GM12878 (cell line): ENCODE measurements around the gene ZNF544. TPM values are rescaled to one million over a fixed set of nuclear protein-coding genes. Genes with fewer than 3 reads are reported as not detected.

Experiments
- ATAC-seq: fragments of 200-7000 bp; cut with Tn5 transposase; 3 replicates; pipeline ENCODE4 v1.9.1; 2020; ENCODE audit warnings: mild to moderate bottlenecking, moderate library complexity
- BruUV-seq: library from RNA; stranded (reverse); fragments of 400-500 nt; replicated peaks from 2 replicates; lab custom pipeline; 2021; lab: Mats Ljungman, UMichigan
- CTCF ChIA-PET: fragments of 300-600 bp; sonication (Branson Sonifier 250); formaldehyde crosslinking; extraction: SDS; loops from one replicate; lab custom pipeline; 2021; ENCODE audit warnings: inconsistent platforms; lab: Yijun Ruan, JAX
- POLR2A ChIA-PET: fragments of 350-600 bp; formaldehyde crosslinking; extraction: SDS; loops from one replicate; lab custom pipeline; 2021; ENCODE audit warnings: inconsistent platforms; lab: Charles Lee
- RAD21 ChIA-PET: fragments of 300-600 bp; sonication (Branson Sonifier 250); formaldehyde crosslinking; loops from one replicate; lab custom pipeline; 2023; ENCODE audit warnings: antibody characterized with exemption; ENCODE audit not compliant: unreplicated experiment; lab: Charles Lee
- SMC1A ChIA-PET: fragments of 300-600 bp; sonication (Branson Sonifier 250); formaldehyde crosslinking; loops from one replicate; lab custom pipeline; 2023; ENCODE audit not compliant: unreplicated experiment, uncharacterized antibody; lab: Charles Lee
- DNase-seq: peaks from one replicate; pipeline ENCODE4 v3.0.0-alpha.2; 2011; ENCODE audit warnings: low read depth, low spot score
- FAIRE-seq: peaks from 3 replicates; lab custom pipeline; 2011; peaks lifted over from hg19 to GRCh38; lab: Jason Lieb, UNC
- H2AFZ ChIP-seq: 2 replicates; pipeline ENCODE4 v1.6.0; 2011; ENCODE audit warnings: low read depth, low read length, control low read depth; ENCODE audit not compliant: control insufficient read depth
- H3K27ac ChIP-seq: 2 replicates; pipeline ENCODE4 v1.5.1; 2011; ENCODE audit warnings: control low read depth; ENCODE audit not compliant: control insufficient read depth, insufficient read depth
- H3K27me3 ChIP-seq, 2 experiments: replicated peaks in 1 of 2; 2 replicates each; pipeline versions ENCODE4 v1.6.0 to v1.6.1; 2011; ENCODE audit warnings: low read length in 1 of 2; ENCODE audit not compliant: control insufficient read depth in 2 of 2, insufficient read depth in 2 of 2
- H3K36me3 ChIP-seq, 2 experiments: 2 replicates each; pipeline ENCODE4 v1.5.1; 2011; ENCODE audit warnings: low read length in 1 of 2; ENCODE audit not compliant: control insufficient read depth in 2 of 2, insufficient read depth in 2 of 2
- H3K4me1 ChIP-seq: 2 replicates; pipeline ENCODE4 v1.6.1; 2011; ENCODE audit warnings: mild to moderate bottlenecking, low read length, moderate library complexity, mixed read lengths; ENCODE audit not compliant: control insufficient read depth, insufficient read depth
- H3K4me2 ChIP-seq: 2 replicates; pipeline ENCODE4 v1.6.0; 2011; ENCODE audit warnings: control low read depth; ENCODE audit not compliant: control insufficient read depth, insufficient read depth
- H3K4me3 ChIP-seq: fragments of 200-600 bp; sonication (generic); 2 replicates; pipeline ENCODE4 v1.5.1; 2016
- H3K79me2 ChIP-seq: 2 replicates; pipeline ENCODE4 v1.6.0; 2011; ENCODE audit warnings: low read length; ENCODE audit not compliant: control insufficient read depth, insufficient read depth
- H3K9ac ChIP-seq: 2 replicates; pipeline ENCODE4 v1.8.0; 2011; ENCODE audit warnings: low read length, control low read depth, mixed read lengths; ENCODE audit not compliant: control insufficient read depth, insufficient read depth
- H3K9me3 ChIP-seq: replicated peaks from 3 replicates; pipeline ENCODE4 v1.5.1; 2011; ENCODE audit warnings: mild to moderate bottlenecking, low read length; ENCODE audit not compliant: control insufficient read depth, insufficient read depth
- H4K20me1 ChIP-seq: 2 replicates; pipeline ENCODE4 v1.6.0; 2011; ENCODE audit not compliant: control insufficient read depth, insufficient read depth
- BCL3 ChIP-seq: IDR thresholded peaks from 2 replicates; pipeline ENCODE4 v1.6.1; 2011; ENCODE audit warnings: borderline replicate concordance, low read depth, mild to moderate bottlenecking, moderate library complexity, low read length; ENCODE audit not compliant: insufficient read depth, poor library complexity, severe bottlenecking
- BCLAF1 ChIP-seq: fragments of 450-650 bp; IDR thresholded peaks from 2 replicates; pipeline ENCODE4 v1.6.1; 2017; ENCODE audit warnings: antibody characterized with exemption, mild to moderate bottlenecking, moderate library complexity
- BMI1 ChIP-seq: fragments of 450-650 bp; IDR thresholded peaks from 2 replicates; pipeline ENCODE4 v1.6.1; 2016; ENCODE audit warnings: mild to moderate bottlenecking, moderate library complexity, borderline replicate concordance
- CREB1 ChIP-seq: IDR thresholded peaks from 2 replicates; pipeline ENCODE4 v1.6.1; 2012; ENCODE audit warnings: low read depth, mild to moderate bottlenecking, inconsistent platforms
- IRF3 ChIP-seq: fragments of 450-650 bp; IDR thresholded peaks from 2 replicates; pipeline ENCODE4 v1.6.1; 2014; ENCODE audit warnings: mild to moderate bottlenecking
- IRF4 ChIP-seq: IDR thresholded peaks from 2 replicates; pipeline ENCODE4 v1.6.1; 2011; ENCODE audit warnings: low read depth, low read length
- JUNB ChIP-seq: IDR thresholded peaks from 2 replicates; pipeline ENCODE4 v1.6.1; 2016; ENCODE audit warnings: antibody characterized with exemption, mild to moderate bottlenecking
- NFYB ChIP-seq: IDR thresholded peaks from 2 replicates; pipeline ENCODE4 v1.6.1; 2011; ENCODE audit warnings: low read depth, mild to moderate bottlenecking, low read length, improper control_type of control experiment, moderate library complexity; ENCODE audit not compliant: insufficient read depth
- RELB ChIP-seq: fragments of 450-650 bp; IDR thresholded peaks from 2 replicates; pipeline ENCODE4 v1.6.1; 2017; ENCODE audit warnings: low read depth, mild to moderate bottlenecking, moderate library complexity
- SP1 ChIP-seq: IDR thresholded peaks from one replicate; pipeline ENCODE4 v1.6.1; 2011; ENCODE audit warnings: low read depth, low read length
- SUPT20H ChIP-seq: IDR thresholded peaks from 2 replicates; pipeline ENCODE4 v1.6.1; 2011; ENCODE audit warnings: low read depth, mild to moderate bottlenecking, low read length, moderate library complexity, borderline replicate concordance; ENCODE audit not compliant: control insufficient read depth
- USF1 ChIP-seq: IDR thresholded peaks from 2 replicates; pipeline ENCODE4 v1.6.1; 2011; ENCODE audit warnings: borderline replicate concordance, low read depth, mild to moderate bottlenecking, moderate library complexity, mixed read lengths, low read length; ENCODE audit not compliant: insufficient read depth; ENCODE audit errors: extremely low read length
- ZNF207 ChIP-seq: fragments of 450-650 bp; IDR thresholded peaks from 2 replicates; pipeline ENCODE4 v1.6.1; 2014; ENCODE audit warnings: antibody characterized with exemption, mild to moderate bottlenecking, borderline replicate concordance
- ZNF274 ChIP-seq: IDR thresholded peaks from one replicate; pipeline ENCODE4 v1.8.0; 2011; ENCODE audit not compliant: insufficient read length, insufficient read depth
- WGBS: methylation state at CpG from one replicate; pipeline ENCODE4 v1.1.6; 2016; ENCODE audit warnings: low lambda C conversion rate; ENCODE audit not compliant: insufficient replicate concordance, insufficient coverage; ENCODE audit errors: missing lambda C conversion rate; 5-methylcytosine and 5-hydroxymethylcytosine counted together
- in situ Hi-C: fragments of 300-500 bp; cut with MboI; formaldehyde crosslinking; loops from 9 replicates; pipeline ENCODE4 v1.14.3; 2018; ENCODE audit warnings: mixed read lengths
- intact Hi-C: fragments of 100-400 bp; cut with micrococcal nuclease; formaldehyde crosslinking; loops from one replicate; pipeline ENCODE4 v1.14.2; 2022; ENCODE audit not compliant: unreplicated experiment
- polyA plus RNA-seq, 11 experiments: library from polyadenylated mRNA; depleted of rRNA in 4 of 11; unstranded in 6 of 11; stranded (reverse) in 5 of 11; fragments of >200 nt; fragmentation: Nextera tagmentation in 4 of 11; fragmentation: Illumina TruSeq in 1 of 11; extraction: Ambion mirVana in 4 of 11; extraction: Trizol in 1 of 11; gene quantifications; 1 replicate in 1 of 11; 2 replicates in 10 of 11; pipeline versions ENCODE4 v1.2.1 to v1.2.3, GENCODE V29; 2011 to 2016; ENCODE audit warnings: inconsistent platforms in 2 of 11, missing spikeins in 2 of 11, low read depth in 1 of 11
- total RNA-seq, 4 experiments: library from RNA; depleted of rRNA in 3 of 4; stranded (reverse); fragments of >200 nt in 3 of 4; fragmentation: Illumina TruSeq in 1 of 4; extraction: Trizol in 1 of 4; gene quantifications; 2 replicates each; pipeline versions ENCODE4 v1.2.1 to v1.2.3, GENCODE V29; 2013 to 2021

The ZNF544 gene
- total and polyA plus RNA-seq, 10 of the 15 experiments (the other 5 are each of a cell fraction or from before 2014, with no cell fraction given) = 27.3 to 70.1 (median 42.6) TPM

- no peak for FAIRE-seq
- DNase-seq = no peak
- H3K27me3 ChIP-seq = no peaks in the 10 kb centered on the region
- no peaks in the 10 kb centered on the region for H3K79me2 ChIP-seq
- ChIA-PET CTCF (no interaction called here), RAD21 (interaction anchor here (0.6 kb wide), 1 partner anchor 27 kb away, joined by 3 read pairs; no protein-coding TSS in a partner anchor), SMC1A (no interaction called here), POLR2A (no interaction called here)
- in situ Hi-C loops (no loop called here), intact Hi-C loops (no loop called here)
- H3K9me3 ChIP-seq = peaks cover 64% of the 10 kb centered on the region
- peaks cover 0 to 16% of the 10 kb centered on the region in 2 experiments; a peak in 3 of 4 replicates for H3K36me3 ChIP-seq
- no peak overlapping the region for H3K9ac ChIP-seq
- H3K4me2 ChIP-seq = no peak overlapping the region
- H3K4me3 ChIP-seq = no peak overlapping the region
- no peaks in the 10 kb centered on the region for H3K4me1 ChIP-seq
- H4K20me1 ChIP-seq = no peaks in the 10 kb centered on the region
- no peak overlapping the region for H2AFZ ChIP-seq
- ATAC-seq = no peak
- BruUV-seq = no TSS peak
- 99% methylated on average over 6 of the region's 6 CpGs for WGBS
- no peak overlapping the region for H3K27ac ChIP-seq
- TF ChIP-seq ZNF207 (no peak), BCL3 (no peak), SUPT20H (no peak), IRF3 (no peak), NFYB (no peak), IRF4 (no peak), JUNB (no peak), SP1 (no peak), USF1 (peak; percentile 19), RELB (peak; percentile 59; the same call in 1 of the 2 replicates), BCLAF1 (no peak), BMI1 (no peak), ZNF274 (peak; percentile 99), CREB1 (no peak)
Observed at GRCh38 chr19:58196901-58197616, 31.7 kb upstream of the ZNF544 start.
